Spleen (tissue), 11 donors: Measurements from ENCODE around the gene ZNF516. TPM values are rescaled to one million over a fixed set of nuclear protein-coding genes. Genes with fewer than 3 reads are reported as not detected.

Experiments
- DNase-seq: peaks from one replicate; pipeline ENCODE4 v3.0.0-alpha.2; 2020
- H3K27ac ChIP-seq, 8 donors: fragments of 200-600 bp; sonication (generic) in 7 of 8; 1 replicate in 4 of 8; 2 replicates in 4 of 8; pipeline versions ENCODE4 v1.5.0 to v1.8.0; 2016 to 2021; ENCODE audit warnings: inconsistent platforms in 4 of 8, mild to moderate bottlenecking in 4 of 8, moderate library complexity in 1 of 8
- H3K27me3 ChIP-seq, 7 donors: fragments of 200-600 bp; sonication (generic) in 6 of 7; replicated peaks in 1 of 7; 1 replicate in 4 of 7; 2 replicates in 3 of 7; pipeline versions ENCODE4 v1.5.0 to v1.8.0; 2016 to 2021; ENCODE audit warnings: inconsistent platforms in 3 of 7, mild to moderate bottlenecking in 1 of 7
- H3K36me3 ChIP-seq, 6 donors: fragments of 200-600 bp; sonication (generic) in 5 of 6; 1 replicate in 4 of 6; 2 replicates in 2 of 6; pipeline versions ENCODE4 v1.5.0 to v1.8.0; 2016 to 2021; ENCODE audit warnings: inconsistent platforms in 2 of 6
- H3K4me1 ChIP-seq, 6 donors: fragments of 200-600 bp; sonication (generic) in 5 of 6; 1 replicate in 3 of 6; 2 replicates in 3 of 6; pipeline versions ENCODE4 v1.5.0 to v1.8.0; 2016 to 2021; ENCODE audit warnings: inconsistent platforms in 3 of 6
- H3K4me3 ChIP-seq, 8 donors: fragments of 200-600 bp; sonication (generic) in 7 of 8; 1 replicate in 4 of 8; 2 replicates in 4 of 8; pipeline versions ENCODE4 v1.5.0 to v1.8.0; 2016 to 2021; ENCODE audit warnings: inconsistent platforms in 4 of 8, mild to moderate bottlenecking in 4 of 8, moderate library complexity in 2 of 8
- H3K9me3 ChIP-seq, 8 donors: fragments of 200-600 bp; sonication (generic) in 7 of 8; 1 replicate in 4 of 8; 2 replicates in 4 of 8; pipeline versions ENCODE4 v1.5.0 to v1.8.0; 2016 to 2021; ENCODE audit warnings: inconsistent platforms in 4 of 8
- POLR2A ChIP-seq, 3 donors: fragments of 450-650 bp; IDR thresholded peaks; one replicate each; pipeline ENCODE4 v1.5.1; 2017; ENCODE audit warnings: antibody characterized with exemption in 3 of 3, mild to moderate bottlenecking in 1 of 3
- POLR2AphosphoS5 ChIP-seq, 3 donors: sonication (generic); formaldehyde crosslinking; IDR thresholded peaks; one replicate each; pipeline ENCODE4 v1.5.1; 2017; ENCODE audit warnings: antibody characterized with exemption in 3 of 3
- WGBS, 5 donors: extraction: QIAGEN DNeasy Blood & Tissue Kit in 3 of 5; methylation state at CpG; one replicate each; pipeline versions ENCODE4 v1.1.5 to v1.1.7; 2013 to 2018; 5-methylcytosine and 5-hydroxymethylcytosine counted together
- intact Hi-C: fragments of 100-400 bp; cut with DNase I; formaldehyde crosslinking; loops from one replicate; pipeline ENCODE4 v1.15.0; 2023; ENCODE audit warnings: low total_unique reads
- polyA plus RNA-seq, 3 donors: library from polyadenylated mRNA; stranded (reverse); fragments of 200-250 nt; gene quantifications; one replicate each; pipeline ENCODE4 v1.2.1, GENCODE V29; 2013
- total RNA-seq, 7 donors: library from RNA; depleted of rRNA in 3 of 7; stranded (reverse); fragments of >200 nt in 3 of 7; fragmentation: NEBNext Ultra II Directional in 4 of 7; extraction: Animal tissue kit (Norgen Biotek cat#: 25700) in 4 of 7; gene quantifications; one replicate each; pipeline versions ENCODE4 v1.1.0 to v1.2.1, GENCODE V29; 2016 to 2021
- TF ChIP-seq, protein P1 (sequence below), 11 experiments: fragments of 200-600 bp in 7 of 11; fragments of 450-650 bp in 4 of 11; sonication (generic) in 4 of 11; IDR thresholded peaks in 8 of 11; conservative IDR thresholded peaks in 3 of 11; 1 replicate in 7 of 11; 2 replicates in 4 of 11; pipeline versions ENCODE4 v1.4.0 to v1.8.0; 2016 to 2021; ENCODE audit warnings: antibody characterized with exemption in 11 of 11, inconsistent platforms in 4 of 11, mild to moderate bottlenecking in 1 of 11
- donor health status: healthy with polysubstance abuse.
- donor health status: DM: no; HTN: no; CAD: no; lungs with moderate emphysema.
- donor health status: DM: no; HTN: no; CAD: no.
- donor health status: Bipolar disorder and iron deficiency.
- donor health status: healthy.
- donor health status: DM: no; HTN: no; CAD: no.
- donor health status: DM: yes; HTN: yes; CAD: no.

ZNF516 gene
- total and polyA plus RNA-seq, 10 donors, result 4.5 to 58.4 (median 40.0) TPM

- peak; percentile 77 for DNase-seq
- intact Hi-C loops, result loop anchor here (5.0 kb wide), 1 partner anchor 312 kb away; no protein-coding TSS in a partner anchor
- Histone ChIP-seq H3K9me3 (no peaks in the 10 kb centered on the region), H3K4me1 (peaks cover 0 to 58% (median 19%) of the 10 kb centered on the region in 6 donors), H3K4me3 (peak overlapping the region in 1 of 8 donors; percentile 0), H3K36me3 (peaks cover 0 to 10% (median 0%) of the 10 kb centered on the region in 6 donors), H3K27ac (no peak overlapping the region), H3K27me3 (no peaks in the 10 kb centered on the region)
- TF ChIP-seq POLR2A (IDR thresholded peaks at IDR 0.05) (no peak), POLR2AphosphoS5 (IDR thresholded peaks at IDR 0.05) (peak; percentile 23 to 50 (median 43))
- WGBS, 5 donors, result 57 to 79% (median 70%) methylated on average over 20 of the region's 20 CpGs
These were observed 99.4 kb downstream of the ZNF516 start for GRCh38 chr18:76395609-76396008.

- no peak overlapping the region for H3K27ac ChIP-seq
- intact Hi-C loops, result loop anchor here (5.0 kb wide), 1 partner anchor 312 kb away; no protein-coding TSS in a partner anchor
- TF ChIP-seq POLR2A (IDR thresholded peaks at IDR 0.05) (no peak), POLR2AphosphoS5 (IDR thresholded peaks at IDR 0.05) (no peak)
- TF ChIP-seq, protein P1, sequence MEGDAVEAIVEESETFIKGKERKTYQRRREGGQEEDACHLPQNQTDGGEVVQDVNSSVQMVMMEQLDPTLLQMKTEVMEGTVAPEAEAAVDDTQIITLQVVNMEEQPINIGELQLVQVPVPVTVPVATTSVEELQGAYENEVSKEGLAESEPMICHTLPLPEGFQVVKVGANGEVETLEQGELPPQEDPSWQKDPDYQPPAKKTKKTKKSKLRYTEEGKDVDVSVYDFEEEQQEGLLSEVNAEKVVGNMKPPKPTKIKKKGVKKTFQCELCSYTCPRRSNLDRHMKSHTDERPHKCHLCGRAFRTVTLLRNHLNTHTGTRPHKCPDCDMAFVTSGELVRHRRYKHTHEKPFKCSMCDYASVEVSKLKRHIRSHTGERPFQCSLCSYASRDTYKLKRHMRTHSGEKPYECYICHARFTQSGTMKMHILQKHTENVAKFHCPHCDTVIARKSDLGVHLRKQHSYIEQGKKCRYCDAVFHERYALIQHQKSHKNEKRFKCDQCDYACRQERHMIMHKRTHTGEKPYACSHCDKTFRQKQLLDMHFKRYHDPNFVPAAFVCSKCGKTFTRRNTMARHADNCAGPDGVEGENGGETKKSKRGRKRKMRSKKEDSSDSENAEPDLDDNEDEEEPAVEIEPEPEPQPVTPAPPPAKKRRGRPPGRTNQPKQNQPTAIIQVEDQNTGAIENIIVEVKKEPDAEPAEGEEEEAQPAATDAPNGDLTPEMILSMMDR (IDR thresholded peaks at IDR 0.05 in 8 of 11, conservative IDR thresholded peaks at IDR 0.05 in 3 of 11), result no peak
- DNase-seq, result no peak
- no peak overlapping the region for H3K4me3 ChIP-seq
- H3K4me1 ChIP-seq, result peaks cover 0 to 58% (median 25%) of the 10 kb centered on the region in 6 donors
- 79 to 96% (median 85%) methylated on average over 13 to 15 of the region's 15 CpGs for WGBS, 5 donors
- peaks cover 0 to 10% (median 0%) of the 10 kb centered on the region in 6 donors for H3K36me3 ChIP-seq
- no peaks in the 10 kb centered on the region for H3K9me3 ChIP-seq
- no peaks in the 10 kb centered on the region for H3K27me3 ChIP-seq
These were observed 100.1 kb downstream of the ZNF516 start for GRCh38 chr18:76394780-76395476.

- Histone ChIP-seq H3K9me3 (peaks cover 0 to 8% (median 0%) of the 10 kb centered on the region in 8 donors), H3K4me1 (peaks cover 0 to 65% (median 26%) of the 10 kb centered on the region in 6 donors), H3K4me3 (no peak overlapping the region), H3K27ac (no peak overlapping the region), H3K27me3 (no peaks in the 10 kb centered on the region), H3K36me3 (peaks cover 0 to 16% (median 0%) of the 10 kb centered on the region in 6 donors)
- 73 to 89% (median 87%) methylated on average over 5 of the region's 5 CpGs for WGBS, 5 donors
- no peak for DNase-seq
- TF ChIP-seq, protein P1 (IDR thresholded peaks at IDR 0.05 in 8 of 11, conservative IDR thresholded peaks at IDR 0.05 in 3 of 11), result no peak
- no peak for TF ChIP-seq POLR2A (IDR thresholded peaks at IDR 0.05)
- no peak for TF ChIP-seq POLR2AphosphoS5 (IDR thresholded peaks at IDR 0.05)
- intact Hi-C loops, result no loop called here
These were observed 102.7 kb downstream of the ZNF516 start for GRCh38 chr18:76392349-76392748.

DNA sequence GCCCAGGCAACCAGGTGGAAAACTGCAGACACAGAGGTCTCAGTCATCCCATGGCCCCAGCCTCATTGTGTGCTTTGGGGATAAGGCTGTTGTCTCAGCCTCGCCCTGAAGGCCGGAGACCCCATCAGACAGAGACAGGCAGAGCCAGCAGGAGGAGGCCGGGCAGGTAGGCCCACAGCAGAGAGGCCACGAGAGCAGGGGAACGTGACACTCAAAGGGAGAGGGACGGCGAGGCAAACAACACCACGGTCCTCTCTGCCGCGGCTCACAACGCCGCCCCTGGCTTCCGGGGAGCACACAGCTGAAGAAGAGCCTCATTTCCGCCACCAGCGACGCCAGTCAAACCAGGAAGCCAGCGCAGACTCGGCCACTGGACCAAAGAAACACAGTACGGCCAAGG, 103.3 kb downstream of the ZNF516 start:
- WGBS, 5 donors, result 90 to 97% (median 95%) methylated on average over 19 of the region's 19 CpGs
- Histone ChIP-seq H3K4me3 (no peak overlapping the region), H3K27me3 (no peaks in the 10 kb centered on the region), H3K36me3 (peaks cover 0 to 16% (median 0%) of the 10 kb centered on the region in 6 donors), H3K4me1 (peaks cover 0 to 71% (median 32%) of the 10 kb centered on the region in 6 donors), H3K9me3 (peaks cover 0 to 8% (median 0%) of the 10 kb centered on the region in 8 donors), H3K27ac (no peak overlapping the region)
- intact Hi-C loops, result no loop called here
- DNase-seq, result no peak
- TF ChIP-seq POLR2A (IDR thresholded peaks at IDR 0.05) (no peak), POLR2AphosphoS5 (IDR thresholded peaks at IDR 0.05) (peak in 1 of 3 donors; percentile 30)

DNA sequence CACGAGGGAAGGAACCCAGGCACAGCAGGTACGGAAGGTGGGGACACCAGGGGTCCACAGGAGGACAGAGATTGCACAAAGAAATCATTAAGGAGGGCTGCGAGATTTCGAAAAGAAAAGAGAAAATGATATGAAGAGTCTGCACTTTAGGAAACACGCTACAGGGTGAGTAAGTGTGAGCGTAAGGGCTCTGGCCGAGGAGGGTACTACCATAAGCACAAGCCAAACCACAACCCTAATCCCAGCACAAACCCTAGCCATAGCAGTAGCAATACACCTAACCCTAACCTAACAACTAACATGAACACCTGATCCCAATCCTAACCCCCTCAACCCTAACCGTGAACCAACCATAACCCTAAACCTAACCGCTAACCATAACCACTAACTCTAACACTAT, 104.0 kb downstream of the ZNF516 start:
- TF ChIP-seq, protein P1 (IDR thresholded peaks at IDR 0.05 in 8 of 11, conservative IDR thresholded peaks at IDR 0.05 in 3 of 11), result no peak
- TF ChIP-seq POLR2AphosphoS5 (IDR thresholded peaks at IDR 0.05) (no peak), POLR2A (IDR thresholded peaks at IDR 0.05) (no peak)
- intact Hi-C loops, result no loop called here

More for the DNA sequence above, 104.0 kb downstream of the ZNF516 start:
- Histone ChIP-seq H3K4me1 (peaks cover 0 to 75% (median 37%) of the 10 kb centered on the region in 6 donors), H3K36me3 (peaks cover 0 to 16% (median 0%) of the 10 kb centered on the region in 6 donors), H3K27me3 (no peaks in the 10 kb centered on the region), H3K9me3 (peaks cover 0 to 8% (median 0%) of the 10 kb centered on the region in 8 donors), H3K4me3 (no peak overlapping the region), H3K27ac (no peak overlapping the region)
- WGBS, 5 donors, result 86 to 94% (median 90%) methylated on average over 9 of the region's 9 CpGs
- DNase-seq, result no peak
